Medulla oblongata (tissue), 1 donor: ENCODE measurements around the gene ZCCHC9.
"Not testable (repeated sequence)": the region's sequence is repeated elsewhere in the genome, so short reads cannot be mapped to it uniquely, and the experiment has no call there.

Source experiments
- DNase-seq: peaks from one replicate; pipeline ENCODE4 v3.0.0-alpha.2; 2015; ENCODE audit errors: extremely low spot score

The ZCCHC9 gene

GRCh38 chr5:81305785-81306184 is 4.4 kb downstream of the ZCCHC9 start:
- no peak for DNase-seq

GRCh38 chr5:81308836-81309235 is 7.4 kb downstream of the ZCCHC9 start:
- no peak for DNase-seq

- no peak for DNase-seq
Observed at GRCh38 chr5:81310402-81311063, 9.1 kb downstream of the ZCCHC9 start.

GRCh38 chr5:81313278-81313677 is 11.9 kb downstream of the ZCCHC9 start:
- DNase-seq: no peak

- no peak for DNase-seq
Observed at GRCh38 chr5:81313686-81314085, 12.3 kb downstream of the ZCCHC9 start.

- DNase-seq: no peak
Observed at GRCh38 chr5:81314581-81314980, 13.2 kb downstream of the ZCCHC9 start.

- no peak for DNase-seq
Observed at GRCh38 chr5:81315336-81315735, 13.9 kb downstream of the ZCCHC9 start.

- DNase-seq: no peak
Observed at GRCh38 chr5:81315830-81316229, 14.4 kb downstream of the ZCCHC9 start.

GRCh38 chr5:81316571-81316970 is 15.2 kb downstream of the ZCCHC9 start:
- no peak for DNase-seq

- no peak for DNase-seq
Observed at GRCh38 chr5:81317536-81317935, 16.1 kb downstream of the ZCCHC9 start.

GRCh38 chr5:81326554-81326953 is 25.2 kb downstream of the ZCCHC9 start:
- DNase-seq: no peak

- DNase-seq: no peak
Observed at GRCh38 chr5:81334304-81335061, 33.1 kb downstream of the ZCCHC9 start.

- no peak for DNase-seq
Observed at GRCh38 chr5:81335946-81336345, 34.6 kb downstream of the ZCCHC9 start.

GRCh38 chr5:81336556-81336955 is 35.2 kb downstream of the ZCCHC9 start:
- DNase-seq: no peak

GRCh38 chr5:81337803-81338202 is 36.4 kb downstream of the ZCCHC9 start:
- no peak for DNase-seq

- DNase-seq: not testable (repeated sequence)
Observed at GRCh38 chr5:81338213-81338612, 36.8 kb downstream of the ZCCHC9 start.

- DNase-seq: no peak
Observed at GRCh38 chr5:81344736-81345135, 43.3 kb downstream of the ZCCHC9 start.

- no peak for DNase-seq
Observed at GRCh38 chr5:81345411-81346003, 44.1 kb downstream of the ZCCHC9 start.

- DNase-seq: no peak
Observed at GRCh38 chr5:81349161-81349560, 47.8 kb downstream of the ZCCHC9 start.

GRCh38 chr5:81350507-81350906 is 49.1 kb downstream of the ZCCHC9 start:
- DNase-seq: no peak

- no peak for DNase-seq
Observed at GRCh38 chr5:81353189-81353588, 51.8 kb downstream of the ZCCHC9 start.

- no peak for DNase-seq
Observed at GRCh38 chr5:81354093-81354492, 52.7 kb downstream of the ZCCHC9 start.
